Prostate gland (tissue), 2 donors: ENCODE results near the gene CDH10.

Experiments used
- POLR2A ChIP-seq: fragments of 450-650 bp; IDR thresholded peaks from one replicate; pipeline ENCODE4 v1.6.1; 2016; ENCODE audit warnings: antibody characterized with exemption, mild to moderate bottlenecking
- POLR2AphosphoS5 ChIP-seq: sonication (generic); formaldehyde crosslinking; IDR thresholded peaks from one replicate; pipeline ENCODE4 v1.6.1; 2017; ENCODE audit warnings: antibody characterized with exemption
- TF ChIP-seq, protein P1 (sequence below), 4 experiments: fragments of 200-600 bp in 2 of 4; fragments of 450-650 bp in 2 of 4; sonication (generic) in 2 of 4; IDR thresholded peaks; 1 replicate in 3 of 4; 2 replicates in 1 of 4; pipeline ENCODE4 v1.5.1; 2016 to 2019; ENCODE audit warnings: antibody characterized with exemption in 4 of 4, mild to moderate bottlenecking in 2 of 4, moderate library complexity in 2 of 4

DNA sequence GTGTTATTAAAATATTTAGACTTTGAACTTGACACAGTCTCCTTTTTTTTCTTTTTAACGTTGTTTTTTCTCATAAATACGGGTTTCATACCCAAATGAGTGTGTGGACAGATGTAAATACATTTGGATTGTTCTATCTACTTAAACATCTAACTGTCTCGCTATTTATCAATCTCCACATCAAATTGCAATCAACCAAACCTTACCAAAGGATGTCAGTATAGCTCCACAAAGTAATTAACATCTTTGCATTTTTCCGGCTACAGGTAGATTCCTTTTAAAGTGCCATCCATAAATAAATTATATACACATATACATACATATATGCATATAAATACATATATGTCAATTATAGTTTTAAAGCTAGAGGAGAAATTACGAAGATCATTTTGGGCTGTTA is 705 bp upstream of the CDH10 start:
- TF ChIP-seq, protein P1, sequence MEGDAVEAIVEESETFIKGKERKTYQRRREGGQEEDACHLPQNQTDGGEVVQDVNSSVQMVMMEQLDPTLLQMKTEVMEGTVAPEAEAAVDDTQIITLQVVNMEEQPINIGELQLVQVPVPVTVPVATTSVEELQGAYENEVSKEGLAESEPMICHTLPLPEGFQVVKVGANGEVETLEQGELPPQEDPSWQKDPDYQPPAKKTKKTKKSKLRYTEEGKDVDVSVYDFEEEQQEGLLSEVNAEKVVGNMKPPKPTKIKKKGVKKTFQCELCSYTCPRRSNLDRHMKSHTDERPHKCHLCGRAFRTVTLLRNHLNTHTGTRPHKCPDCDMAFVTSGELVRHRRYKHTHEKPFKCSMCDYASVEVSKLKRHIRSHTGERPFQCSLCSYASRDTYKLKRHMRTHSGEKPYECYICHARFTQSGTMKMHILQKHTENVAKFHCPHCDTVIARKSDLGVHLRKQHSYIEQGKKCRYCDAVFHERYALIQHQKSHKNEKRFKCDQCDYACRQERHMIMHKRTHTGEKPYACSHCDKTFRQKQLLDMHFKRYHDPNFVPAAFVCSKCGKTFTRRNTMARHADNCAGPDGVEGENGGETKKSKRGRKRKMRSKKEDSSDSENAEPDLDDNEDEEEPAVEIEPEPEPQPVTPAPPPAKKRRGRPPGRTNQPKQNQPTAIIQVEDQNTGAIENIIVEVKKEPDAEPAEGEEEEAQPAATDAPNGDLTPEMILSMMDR (IDR thresholded peaks at IDR 0.05) = no peak
- TF ChIP-seq POLR2AphosphoS5 (no peak), POLR2A (no peak)
